GM19193 (cell line): ENCODE results near the gene WDR3.

Source experiments
- POLR2A ChIP-seq: IDR thresholded peaks from 4 replicates; pipeline ENCODE4 v1.6.1; 2011; ENCODE audit not compliant: insufficient read depth, insufficient read length; ENCODE audit errors: extremely low read depth

WDR3 gene

DNA sequence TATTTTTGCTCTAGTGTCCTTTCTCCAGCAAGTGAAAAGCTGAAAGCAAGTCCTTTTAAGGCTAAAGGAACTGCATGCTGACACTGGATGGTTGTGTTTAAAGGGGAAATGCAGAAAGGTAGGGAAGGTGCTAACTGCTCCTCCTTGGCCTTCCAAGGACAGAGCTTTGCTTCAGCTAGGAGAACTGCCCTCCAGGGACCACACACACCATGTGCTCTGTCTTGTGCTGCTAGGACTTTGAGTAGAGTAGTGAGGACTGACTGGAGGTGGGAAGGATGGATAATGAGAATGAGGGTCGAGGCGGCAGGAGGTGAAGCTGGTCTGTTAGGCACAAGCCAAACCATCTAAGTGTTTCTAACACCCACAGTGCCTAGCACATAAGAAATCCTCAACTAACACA, 77.9 kb downstream of the WDR3 start:
- TF ChIP-seq POLR2A = no peak

DNA sequence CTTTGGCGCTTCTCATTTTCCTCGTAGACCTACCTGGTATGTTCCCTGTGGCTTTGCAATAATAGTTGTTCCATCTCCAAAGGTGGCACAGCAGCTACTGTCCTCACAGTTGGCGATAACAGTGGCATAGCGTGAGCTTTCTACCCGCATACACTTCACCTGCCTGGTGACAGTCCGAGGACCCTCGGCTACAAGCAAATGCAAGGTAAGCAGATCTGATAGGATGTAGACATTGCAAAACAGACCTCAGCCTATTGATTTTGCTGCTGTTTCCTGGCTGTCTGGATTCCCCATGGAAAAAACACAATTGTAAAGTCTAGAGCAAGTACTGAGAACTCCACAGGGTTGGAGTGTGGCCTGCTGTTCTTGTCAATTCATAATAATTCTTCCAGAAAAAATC, 78.5 kb downstream of the WDR3 start:
- TF ChIP-seq POLR2A = no peak

DNA sequence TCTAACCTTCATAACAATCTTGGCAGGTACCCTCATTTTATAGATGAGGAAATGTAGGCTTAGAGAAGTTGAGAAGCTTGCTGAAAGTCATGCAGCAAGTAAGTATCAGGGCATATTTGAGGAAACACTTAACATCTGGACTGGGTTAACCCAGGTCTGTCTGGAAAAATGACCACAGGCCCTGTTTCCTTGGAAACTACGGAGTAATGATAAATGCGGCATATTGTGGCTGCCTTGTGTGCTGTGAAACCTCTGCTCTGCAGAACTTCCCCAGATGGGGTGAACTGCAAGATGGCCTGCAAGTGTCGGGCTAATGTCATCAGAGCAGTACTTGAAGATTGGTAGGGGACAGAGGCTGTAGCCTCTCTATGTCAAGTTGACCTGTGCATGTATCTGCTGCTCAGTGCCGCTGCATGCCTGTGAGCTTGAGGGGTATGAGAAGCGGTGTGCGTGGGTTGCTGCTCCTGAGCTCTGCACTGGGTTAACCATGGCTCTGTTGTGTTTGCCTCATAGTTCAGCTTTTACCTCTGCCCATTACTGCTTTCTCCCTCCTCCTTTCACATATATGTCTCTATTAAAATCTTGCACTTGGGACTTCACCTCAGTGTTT, 83.1 kb downstream of the WDR3 start:
- no peak for TF ChIP-seq POLR2A

DNA sequence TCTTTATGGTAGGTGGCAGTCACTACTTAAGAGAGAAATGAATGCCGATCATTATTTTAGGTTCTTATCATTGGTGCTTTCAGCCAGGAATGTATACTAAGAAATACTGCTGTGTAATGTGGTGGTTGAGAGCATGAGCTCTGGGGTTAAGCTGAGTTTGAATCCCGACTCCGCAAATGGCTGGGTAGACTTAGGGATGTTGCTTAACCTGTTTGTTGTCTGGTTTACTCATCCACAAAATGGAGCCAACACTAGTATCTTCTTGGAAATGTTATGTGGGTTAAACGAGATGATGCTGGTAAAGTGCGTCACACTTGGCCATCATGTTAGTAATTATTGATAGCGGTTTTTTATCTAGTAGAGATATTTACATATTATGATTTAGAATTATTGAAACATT, 83.8 kb downstream of the WDR3 start:
- no peak for TF ChIP-seq POLR2A

DNA sequence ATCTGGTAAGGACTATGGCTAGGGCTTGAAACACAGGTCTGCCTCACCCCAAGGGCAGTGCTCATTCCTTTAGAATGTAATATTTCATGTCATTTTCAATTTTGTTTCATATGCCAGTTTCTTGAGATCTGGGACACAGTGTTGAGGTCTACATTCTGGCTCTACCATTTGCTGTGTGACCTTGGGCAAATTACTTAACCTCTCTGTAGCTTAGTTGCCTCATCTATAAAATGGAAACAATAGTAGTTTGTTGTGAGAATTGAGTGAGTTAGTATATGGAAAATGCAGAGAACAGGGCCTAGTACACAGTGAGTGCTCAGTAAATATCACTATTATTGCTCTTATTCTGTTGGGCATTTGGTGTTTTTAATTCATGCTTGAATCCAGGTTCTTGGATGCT, 84.4 kb downstream of the WDR3 start:
- TF ChIP-seq POLR2A = no peak
